PFSK-1 (cell line): ENCODE data around the gene TRAPPC2B. TPM values are rescaled to one million over a fixed set of nuclear protein-coding genes. Genes with fewer than 3 reads are reported as not detected.

ENCODE experiments used
- FOXP2 ChIP-seq: optimal IDR thresholded peaks from 2 replicates; pipeline ENCODE3; 2011; ENCODE audit warnings: borderline replicate concordance, control low read depth, inconsistent platforms; ENCODE audit not compliant: insufficient read depth; ENCODE audit errors: extremely low read length, extremely low read depth
- POLR2AphosphoS5 ChIP-seq: IDR thresholded peaks from 2 replicates; pipeline ENCODE4 v1.6.1; 2012; ENCODE audit warnings: low read depth, mild to moderate bottlenecking, control low read depth, low read length, moderate library complexity
- SIN3A ChIP-seq: IDR thresholded peaks from 2 replicates; pipeline ENCODE4 v1.6.1; 2012; ENCODE audit warnings: mild to moderate bottlenecking, low read length, moderate library complexity, borderline replicate concordance; ENCODE audit not compliant: insufficient read depth
- TAF1 ChIP-seq: IDR thresholded peaks from 2 replicates; pipeline ENCODE4 v1.6.1; 2012; ENCODE audit warnings: low read length, control low read depth, borderline replicate concordance; ENCODE audit not compliant: insufficient read depth
- polyA plus RNA-seq: library from polyadenylated mRNA; unstranded; fragments of >200 nt; gene quantifications from one replicate; pipeline ENCODE4 v1.2.1, GENCODE V29; 2012; ENCODE audit warnings: low read depth, missing spikeins; ENCODE audit not compliant: insufficient read length
- TF ChIP-seq, protein P1 (sequence below), 2 experiments: IDR thresholded peaks; 2 replicates each; pipeline versions ENCODE4 v1.6.1 to v1.8.0; 2011 to 2012; ENCODE audit warnings: low read depth in 2 of 2, low read length in 2 of 2, control low read depth in 1 of 2, inconsistent platforms in 1 of 2, mild to moderate bottlenecking in 1 of 2, moderate library complexity in 1 of 2; ENCODE audit not compliant: insufficient read depth in 1 of 2

Gene TRAPPC2B
- polyA plus RNA-seq, result 10.4 TPM

DNA sequence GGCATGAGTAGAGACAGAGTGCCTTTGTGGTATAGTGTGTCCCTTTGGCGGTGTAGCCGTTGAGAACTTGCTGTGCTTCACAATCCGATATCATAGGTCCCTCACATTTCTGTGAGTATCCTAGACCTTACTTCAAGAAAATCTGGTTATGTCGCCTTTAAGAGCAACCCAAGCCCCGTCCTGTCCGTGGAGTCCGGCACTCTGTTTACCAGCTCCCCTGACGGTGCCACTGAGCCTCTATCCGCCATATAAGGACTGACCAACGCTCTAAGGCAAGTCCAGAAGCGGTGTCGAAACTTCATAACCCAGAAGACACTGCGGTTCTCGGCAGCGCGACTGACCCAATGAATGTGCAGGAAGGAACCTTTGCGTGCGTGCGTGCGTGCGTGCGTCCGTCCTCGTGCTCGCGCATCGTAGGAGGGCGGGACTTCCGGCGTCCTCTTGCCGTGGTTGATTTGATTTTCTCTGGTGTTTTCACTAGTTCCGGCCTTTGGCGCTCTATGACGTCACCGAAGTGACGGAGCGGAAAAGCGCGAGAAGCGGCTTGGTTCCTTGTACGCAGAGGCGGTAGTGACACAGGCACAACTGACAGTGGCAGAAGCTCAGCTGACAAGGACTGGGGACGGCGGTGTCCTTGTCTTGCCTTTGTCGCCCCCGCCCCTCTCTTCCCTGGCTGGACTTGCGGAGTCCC is at the start of gene TRAPPC2B, which contains the start of gene ZNF547:
TSS of gene TRAPPC2B (plus strand) at position 555 of the 691 bp plus-strand sequence. CDS start 1,283 bp downstream, outside the sequence.
TSS of gene ZNF547 (plus strand) at position 555 of the 691 bp plus-strand sequence. CDS start 5,005 bp downstream, outside the sequence.
- peak; percentile 86; the same call in 1 of the 2 replicates for TF ChIP-seq SIN3A
- TF ChIP-seq, protein P1, sequence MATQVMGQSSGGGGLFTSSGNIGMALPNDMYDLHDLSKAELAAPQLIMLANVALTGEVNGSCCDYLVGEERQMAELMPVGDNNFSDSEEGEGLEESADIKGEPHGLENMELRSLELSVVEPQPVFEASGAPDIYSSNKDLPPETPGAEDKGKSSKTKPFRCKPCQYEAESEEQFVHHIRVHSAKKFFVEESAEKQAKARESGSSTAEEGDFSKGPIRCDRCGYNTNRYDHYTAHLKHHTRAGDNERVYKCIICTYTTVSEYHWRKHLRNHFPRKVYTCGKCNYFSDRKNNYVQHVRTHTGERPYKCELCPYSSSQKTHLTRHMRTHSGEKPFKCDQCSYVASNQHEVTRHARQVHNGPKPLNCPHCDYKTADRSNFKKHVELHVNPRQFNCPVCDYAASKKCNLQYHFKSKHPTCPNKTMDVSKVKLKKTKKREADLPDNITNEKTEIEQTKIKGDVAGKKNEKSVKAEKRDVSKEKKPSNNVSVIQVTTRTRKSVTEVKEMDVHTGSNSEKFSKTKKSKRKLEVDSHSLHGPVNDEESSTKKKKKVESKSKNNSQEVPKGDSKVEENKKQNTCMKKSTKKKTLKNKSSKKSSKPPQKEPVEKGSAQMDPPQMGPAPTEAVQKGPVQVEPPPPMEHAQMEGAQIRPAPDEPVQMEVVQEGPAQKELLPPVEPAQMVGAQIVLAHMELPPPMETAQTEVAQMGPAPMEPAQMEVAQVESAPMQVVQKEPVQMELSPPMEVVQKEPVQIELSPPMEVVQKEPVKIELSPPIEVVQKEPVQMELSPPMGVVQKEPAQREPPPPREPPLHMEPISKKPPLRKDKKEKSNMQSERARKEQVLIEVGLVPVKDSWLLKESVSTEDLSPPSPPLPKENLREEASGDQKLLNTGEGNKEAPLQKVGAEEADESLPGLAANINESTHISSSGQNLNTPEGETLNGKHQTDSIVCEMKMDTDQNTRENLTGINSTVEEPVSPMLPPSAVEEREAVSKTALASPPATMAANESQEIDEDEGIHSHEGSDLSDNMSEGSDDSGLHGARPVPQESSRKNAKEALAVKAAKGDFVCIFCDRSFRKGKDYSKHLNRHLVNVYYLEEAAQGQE (IDR thresholded peaks at IDR 0.05; ENCODE audit: insufficient read depth in 1 of 2, low read depth in 2 of 2, low read length in 2 of 2), result 0 out of 4 replicates have a peak, but pooled peaks of 1 of the 2 experiments have one; percentile 24
- TF ChIP-seq POLR2AphosphoS5, result peak; percentile 87
- peak; percentile 85; the same call in 1 of the 2 replicates for TF ChIP-seq TAF1
- peak; percentile 45 for TF ChIP-seq FOXP2

DNA sequence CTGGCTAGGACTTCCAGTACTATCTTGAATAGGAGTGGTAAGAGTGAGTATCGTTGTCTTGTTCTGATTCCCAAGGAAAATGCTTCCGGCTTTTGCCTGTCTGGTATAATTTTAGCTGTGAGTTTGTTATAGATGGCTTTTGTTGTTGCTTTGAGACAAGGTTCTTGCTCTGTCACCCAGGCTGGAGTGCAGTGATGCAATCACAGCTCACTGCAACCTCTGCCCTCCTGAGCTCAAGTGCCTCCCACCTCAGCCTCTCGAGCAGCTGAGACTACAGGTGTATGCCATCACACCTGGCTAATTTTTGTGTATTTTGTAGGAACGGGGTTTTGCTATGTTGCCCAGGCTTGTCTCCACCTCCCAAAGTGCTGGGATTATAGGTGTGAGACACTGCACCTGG is 49.2 kb upstream of the TRAPPC2B start:
- TF ChIP-seq POLR2AphosphoS5, result no peak
- TF ChIP-seq, protein P1 (IDR thresholded peaks at IDR 0.05; ENCODE audit: insufficient read depth in 1 of 2, low read depth in 2 of 2, low read length in 2 of 2), result no peak
- no peak for TF ChIP-seq TAF1
- TF ChIP-seq FOXP2, result no peak
- no peak for TF ChIP-seq SIN3A

DNA sequence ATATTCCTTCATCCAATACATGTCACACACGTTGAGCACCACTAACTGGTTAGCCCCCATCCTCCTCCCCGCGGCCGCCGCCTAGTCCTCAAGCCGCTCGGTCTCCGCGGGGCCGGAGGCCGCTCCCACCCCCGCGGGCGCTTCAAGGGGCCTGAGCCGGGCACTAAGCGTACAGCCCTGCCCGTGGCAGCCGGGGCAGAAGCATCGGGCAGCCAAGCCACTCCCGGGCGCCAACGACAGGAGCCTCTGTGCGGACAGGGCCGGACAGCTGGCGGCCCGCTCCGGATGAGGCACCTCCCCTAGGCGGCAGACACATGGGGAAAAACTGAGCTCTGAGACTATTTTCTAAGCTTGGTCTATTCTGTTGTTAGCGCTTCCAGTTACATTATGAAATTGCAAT is 45.8 kb upstream of the TRAPPC2B start:
- TF ChIP-seq SIN3A, result no peak
- TF ChIP-seq, protein P1 (IDR thresholded peaks at IDR 0.05; ENCODE audit: insufficient read depth in 1 of 2, low read depth in 2 of 2, low read length in 2 of 2), result no peak
- no peak for TF ChIP-seq TAF1

DNA sequence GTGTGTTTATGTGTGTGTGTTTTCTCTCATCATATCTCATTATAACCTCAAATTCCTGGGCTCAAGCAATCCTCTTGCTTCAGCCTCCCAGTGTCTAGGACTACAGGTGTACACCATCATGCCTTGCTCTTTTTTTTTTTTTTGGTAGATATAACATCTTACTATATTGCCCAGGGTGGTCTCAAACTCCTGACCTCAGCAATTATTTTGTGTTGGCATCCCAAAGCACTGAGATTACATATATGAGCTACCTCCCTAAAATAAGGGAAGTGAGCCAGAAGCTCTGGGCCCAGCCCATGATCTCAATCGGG is 43.5 kb upstream of the TRAPPC2B start:
- no peak for TF ChIP-seq FOXP2
- no peak for TF ChIP-seq TAF1
- no peak for TF ChIP-seq SIN3A
- no peak for TF ChIP-seq POLR2AphosphoS5
- TF ChIP-seq, protein P1 (IDR thresholded peaks at IDR 0.05; ENCODE audit: insufficient read depth in 1 of 2, low read depth in 2 of 2, low read length in 2 of 2), result no peak
